ENCODE measurements around the gene GLT1D1. TPM values are rescaled to one million over a fixed set of nuclear protein-coding genes. Genes with fewer than 3 reads are reported as not detected.

GLT1D1 gene
- total and polyA plus RNA-seq, 2 of the 8 experiments (the other 6 are each of a cell fraction or from before 2014, with no cell fraction given) = 1.5 to 3.6 TPM

GRCh38 chr12:128970110-128970509, 116.8 kb downstream of the GLT1D1 start (continued):
- TF ChIP-seq CHD7 (IDR thresholded peaks at IDR 0.05; ENCODE audit: insufficient replicate concordance, low read length) = no peak
- no peak for TF ChIP-seq CTBP2 (IDR thresholded peaks at IDR 0.05; ENCODE audit: borderline replicate concordance, insufficient read depth, insufficient read length, low read length)
- no peak for TF ChIP-seq SRF (IDR thresholded peaks at IDR 0.05; ENCODE audit: low read depth, low read length)
- TF ChIP-seq EZH2 (IDR thresholded peaks at IDR 0.05; ENCODE audit: low read depth, low read length, severe bottlenecking) = no peak
- TF ChIP-seq ATF2 (IDR thresholded peaks at IDR 0.05; ENCODE audit: low read length) = no peak
- no peak for TF ChIP-seq POU5F1 (IDR thresholded peaks at IDR 0.05; ENCODE audit: low read depth, low read length)
- no peak for TF ChIP-seq SAP30 (IDR thresholded peaks at IDR 0.05; ENCODE audit: insufficient read depth, insufficient replicate concordance, low read length)
- TF ChIP-seq HDAC6 (IDR thresholded peaks at IDR 0.05; ENCODE audit: low read depth, low read length) = no peak
- no peak for TF ChIP-seq TBP (IDR thresholded peaks at IDR 0.05; ENCODE audit: low read depth, low read length)

All from H1 (cell line).